Measurements from ENCODE around the gene REPS1. TPM values are rescaled to one million over a fixed set of nuclear protein-coding genes. Genes with fewer than 3 reads are reported as not detected.
"Not testable (repeated sequence)": the region's sequence is repeated elsewhere in the genome, so short reads cannot be mapped to it uniquely, and the experiment has no call there.

Gene REPS1
- total RNA-seq = 31.1 TPM
- long read RNA-seq, full-length matches to known transcripts = 31 of 47 reads
- long read RNA-seq, partial matches to known transcripts = 10 of 47 reads
- long read RNA-seq, other reads (novel, unspliced or antisense) = 6 of 47 reads

- ATAC-seq (peak; percentile 96), DNase-seq (peak; percentile 96)
- intact Hi-C loops (cut with micrococcal nuclease) = no loop called here
Observed at GRCh38 chr6:138987643-138988468, at the start of gene REPS1. REPS1 (minus strand) TSS chr6:138988253; CDS start chr6:138987682, 571 bp downstream.

- DNase-seq = no peak
- intact Hi-C loops (cut with micrococcal nuclease) = no loop called here
- ATAC-seq = peak; percentile 60
Observed at GRCh38 chr6:139037490-139037889, 49.4 kb upstream of the REPS1 start.

GRCh38 chr6:139030228-139030963 lies 42.3 kb upstream of the REPS1 start:
- DNase-seq (no peak), ATAC-seq (no peak)
- intact Hi-C loops (cut with micrococcal nuclease) = no loop called here

- DNase-seq (peak; percentile 71), ATAC-seq (peak; percentile 70)
- intact Hi-C loops (cut with micrococcal nuclease) = no loop called here
Observed at GRCh38 chr6:139029470-139030227, 41.6 kb upstream of the REPS1 start.

GRCh38 chr6:139028658-139029469 lies 40.8 kb upstream of the REPS1 start, which contains the start of gene ABRACL:
ABRACL (plus strand) TSS chr6:139028745; CDS start chr6:139034161, 5,416 bp downstream.
- DNase-seq (peak; percentile 75), ATAC-seq (peak; percentile 77)
- intact Hi-C loops (cut with micrococcal nuclease) = no loop called here

GRCh38 chr6:139028215-139028657 lies 40.2 kb upstream of the REPS1 start:
- DNase-seq = no peak
- intact Hi-C loops (cut with micrococcal nuclease) = no loop called here
- no peak for ATAC-seq

GRCh38 chr6:139027620-139028182 lies 39.6 kb upstream of the REPS1 start:
- DNase-seq (no peak), ATAC-seq (peak; percentile 26)
- intact Hi-C loops (cut with micrococcal nuclease) = no loop called here

- ATAC-seq = not testable (repeated sequence)
Observed at GRCh38 chr6:139025416-139025815, 37.4 kb upstream of the REPS1 start.

GRCh38 chr6:139020689-139021088 lies 32.6 kb upstream of the REPS1 start:
- no peak for ATAC-seq
- no peak for DNase-seq
- intact Hi-C loops (cut with micrococcal nuclease) = no loop called here

More at GRCh38 chr6:139025416-139025815, 37.4 kb upstream of the REPS1 start:
- DNase-seq; intact Hi-C loops (cut with micrococcal nuclease): not testable (repeated sequence)

GRCh38 chr6:139019722-139020121 lies 31.7 kb upstream of the REPS1 start:
- DNase-seq (no peak), ATAC-seq (no peak)
- intact Hi-C loops (cut with micrococcal nuclease) = no loop called here

- DNase-seq (no peak), ATAC-seq (peak; percentile 68)
- intact Hi-C loops (cut with micrococcal nuclease) = no loop called here
Observed at GRCh38 chr6:139017227-139017626, 29.2 kb upstream of the REPS1 start.

- ATAC-seq = peak; percentile 58
- DNase-seq = no peak
- intact Hi-C loops (cut with micrococcal nuclease) = no loop called here
Observed at GRCh38 chr6:139016337-139017213, 28.5 kb upstream of the REPS1 start.

- intact Hi-C loops (cut with micrococcal nuclease) = no loop called here
- peak; percentile 76 for ATAC-seq
- DNase-seq = peak; percentile 56
Observed at GRCh38 chr6:139014945-139015344, 26.9 kb upstream of the REPS1 start.

- intact Hi-C loops (cut with micrococcal nuclease) = no loop called here
- ATAC-seq = no peak
- DNase-seq = no peak
Observed at GRCh38 chr6:139013185-139013800, 25.2 kb upstream of the REPS1 start.

- DNase-seq (no peak), ATAC-seq (no peak)
- intact Hi-C loops (cut with micrococcal nuclease) = no loop called here
Observed at GRCh38 chr6:139011980-139012379, 23.9 kb upstream of the REPS1 start.

- DNase-seq (no peak), ATAC-seq (no peak)
- intact Hi-C loops (cut with micrococcal nuclease) = no loop called here
Observed at GRCh38 chr6:139010674-139011073, 22.6 kb upstream of the REPS1 start.

GRCh38 chr6:139008117-139008516 lies 20.1 kb upstream of the REPS1 start:
- ATAC-seq (no peak), DNase-seq (no peak)
- intact Hi-C loops (cut with micrococcal nuclease) = no loop called here
